ENCODE measurements around the gene UBN1.

UBN1 gene

DNA sequence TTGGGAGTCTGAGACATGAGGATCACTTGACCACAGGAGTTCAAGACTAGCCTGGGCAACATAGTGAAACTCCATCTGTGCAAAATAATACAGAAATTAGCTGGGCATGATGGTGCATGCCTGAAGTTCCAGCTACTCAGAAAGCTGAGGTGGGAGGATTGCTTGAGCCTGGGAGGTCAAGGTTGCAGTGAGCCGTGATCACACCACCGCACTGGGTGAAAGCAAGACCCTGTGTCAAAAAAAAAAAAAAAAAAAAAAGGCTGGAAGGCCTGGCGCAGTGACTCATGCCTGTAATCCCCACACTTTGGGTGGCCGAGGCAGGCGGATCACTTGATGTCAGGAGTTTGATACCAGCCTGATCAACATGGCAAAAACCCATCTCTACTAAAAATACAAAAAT is 8.1 kb downstream of the UBN1 start:
- TF ChIP-seq, protein P1, sequence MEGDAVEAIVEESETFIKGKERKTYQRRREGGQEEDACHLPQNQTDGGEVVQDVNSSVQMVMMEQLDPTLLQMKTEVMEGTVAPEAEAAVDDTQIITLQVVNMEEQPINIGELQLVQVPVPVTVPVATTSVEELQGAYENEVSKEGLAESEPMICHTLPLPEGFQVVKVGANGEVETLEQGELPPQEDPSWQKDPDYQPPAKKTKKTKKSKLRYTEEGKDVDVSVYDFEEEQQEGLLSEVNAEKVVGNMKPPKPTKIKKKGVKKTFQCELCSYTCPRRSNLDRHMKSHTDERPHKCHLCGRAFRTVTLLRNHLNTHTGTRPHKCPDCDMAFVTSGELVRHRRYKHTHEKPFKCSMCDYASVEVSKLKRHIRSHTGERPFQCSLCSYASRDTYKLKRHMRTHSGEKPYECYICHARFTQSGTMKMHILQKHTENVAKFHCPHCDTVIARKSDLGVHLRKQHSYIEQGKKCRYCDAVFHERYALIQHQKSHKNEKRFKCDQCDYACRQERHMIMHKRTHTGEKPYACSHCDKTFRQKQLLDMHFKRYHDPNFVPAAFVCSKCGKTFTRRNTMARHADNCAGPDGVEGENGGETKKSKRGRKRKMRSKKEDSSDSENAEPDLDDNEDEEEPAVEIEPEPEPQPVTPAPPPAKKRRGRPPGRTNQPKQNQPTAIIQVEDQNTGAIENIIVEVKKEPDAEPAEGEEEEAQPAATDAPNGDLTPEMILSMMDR (conservative IDR thresholded peaks at IDR 0.05; ENCODE audit: low read depth) = no peak
- POLR2A ChIA-PET (ENCODE audit: low non-redundant PET) = no interaction called here
- H3K27ac ChIP-seq = peak overlapping the region; percentile 40
- no peak for DNase-seq (ENCODE audit: low spot score)
- CTCF ChIA-PET = no interaction called here

DNA sequence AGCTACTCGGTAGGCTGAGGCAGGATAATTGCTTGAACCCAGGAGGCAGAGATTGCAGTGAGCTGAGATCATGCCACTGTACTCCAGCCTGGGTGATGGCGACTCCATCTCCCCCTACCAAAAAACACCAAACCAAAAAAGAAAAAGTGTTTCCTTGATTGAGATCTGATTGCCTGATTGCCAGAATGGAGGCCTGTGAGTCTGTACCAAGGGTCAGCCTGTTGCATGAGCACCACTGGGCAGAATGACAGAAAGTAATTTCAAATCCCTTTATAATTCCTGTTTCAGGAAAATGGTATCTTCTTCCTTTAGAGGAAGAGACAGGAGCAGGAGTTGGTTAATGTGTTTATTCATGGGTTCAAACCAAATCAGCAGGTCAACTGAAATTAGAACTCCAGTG is 8.5 kb downstream of the UBN1 start:
- TF ChIP-seq, protein P1 (conservative IDR thresholded peaks at IDR 0.05; ENCODE audit: low read depth) = no peak
- no peak for DNase-seq (ENCODE audit: low spot score)
- POLR2A ChIA-PET (ENCODE audit: low non-redundant PET) = no interaction called here
- peak overlapping the region; percentile 40 for H3K27ac ChIP-seq
- CTCF ChIA-PET = no interaction called here

DNA sequence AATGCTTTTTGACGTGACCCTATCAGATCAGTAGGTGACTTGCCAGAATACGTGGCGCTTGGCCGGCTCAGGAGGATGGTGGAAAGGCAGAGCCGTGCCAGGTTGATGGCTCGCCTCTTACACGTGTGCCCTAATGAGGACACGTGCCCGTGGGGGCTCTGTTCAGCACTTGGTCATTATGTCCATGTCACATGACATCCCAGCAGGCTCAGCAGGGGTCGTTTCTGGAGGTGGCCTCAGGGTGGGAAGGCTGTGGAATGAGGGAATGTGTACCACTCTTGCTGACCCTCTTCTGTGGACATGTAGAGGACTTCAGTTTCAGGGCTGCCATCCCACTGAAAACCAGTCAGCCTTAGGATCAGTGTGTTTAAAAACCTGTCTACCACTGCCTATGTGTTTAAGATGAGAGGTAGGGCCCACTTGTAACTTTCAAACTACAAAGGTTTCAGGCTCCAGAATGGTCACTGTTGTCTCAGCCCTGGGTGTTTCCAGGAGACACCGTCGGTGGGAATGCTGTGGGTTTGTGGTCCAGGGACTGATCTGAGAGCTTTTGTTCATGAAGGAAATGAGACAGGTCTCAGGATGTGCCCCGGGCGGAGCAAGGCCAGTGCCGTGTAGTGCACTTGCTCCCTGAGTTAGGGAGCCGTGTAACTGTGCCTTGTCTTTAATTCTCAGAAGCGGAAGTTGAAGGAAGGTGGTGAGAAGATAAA is 12.1 kb downstream of the UBN1 start:
- DNase-seq (ENCODE audit: low spot score) = no peak
- CTCF ChIA-PET = interaction anchor here (0.6 kb wide), 1 partner anchor 458 kb away, joined by 6 read pairs; no protein-coding TSS in a partner anchor
- TF ChIP-seq, protein P1 (conservative IDR thresholded peaks at IDR 0.05; ENCODE audit: low read depth) = no peak
- H3K27ac ChIP-seq = peak overlapping the region; percentile 28; the same call in 1 of the 2 replicates
- POLR2A ChIA-PET (ENCODE audit: low non-redundant PET) = no interaction called here

DNA sequence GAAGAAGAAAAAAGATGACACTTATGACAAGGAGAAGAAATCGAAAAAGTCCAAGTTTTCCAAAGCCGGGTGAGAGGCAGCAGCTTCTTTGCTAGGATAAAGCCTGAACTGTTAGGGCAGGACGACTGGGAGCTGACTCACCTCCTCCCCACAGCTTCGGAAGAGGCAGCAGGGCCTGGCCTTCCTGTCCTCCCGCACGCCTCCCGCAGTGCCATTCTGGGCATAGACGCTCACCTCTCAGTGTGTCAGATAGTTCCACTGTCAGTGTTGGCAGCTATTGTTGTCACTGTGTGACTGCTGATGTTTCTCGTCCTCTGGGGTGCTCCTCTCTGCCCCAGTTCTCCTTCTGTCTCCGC is 12.6 kb downstream of the UBN1 start:
- ChIA-PET CTCF (interaction anchor here (0.6 kb wide), 1 partner anchor 458 kb away, joined by 6 read pairs; no protein-coding TSS in a partner anchor), POLR2A (ENCODE audit: low non-redundant PET) (no interaction called here)
- H3K27ac ChIP-seq = peak overlapping the region; percentile 28; the same call in 1 of the 2 replicates
- no peak for DNase-seq (ENCODE audit: low spot score)
- TF ChIP-seq, protein P1 (conservative IDR thresholded peaks at IDR 0.05; ENCODE audit: low read depth) = no peak

DNA sequence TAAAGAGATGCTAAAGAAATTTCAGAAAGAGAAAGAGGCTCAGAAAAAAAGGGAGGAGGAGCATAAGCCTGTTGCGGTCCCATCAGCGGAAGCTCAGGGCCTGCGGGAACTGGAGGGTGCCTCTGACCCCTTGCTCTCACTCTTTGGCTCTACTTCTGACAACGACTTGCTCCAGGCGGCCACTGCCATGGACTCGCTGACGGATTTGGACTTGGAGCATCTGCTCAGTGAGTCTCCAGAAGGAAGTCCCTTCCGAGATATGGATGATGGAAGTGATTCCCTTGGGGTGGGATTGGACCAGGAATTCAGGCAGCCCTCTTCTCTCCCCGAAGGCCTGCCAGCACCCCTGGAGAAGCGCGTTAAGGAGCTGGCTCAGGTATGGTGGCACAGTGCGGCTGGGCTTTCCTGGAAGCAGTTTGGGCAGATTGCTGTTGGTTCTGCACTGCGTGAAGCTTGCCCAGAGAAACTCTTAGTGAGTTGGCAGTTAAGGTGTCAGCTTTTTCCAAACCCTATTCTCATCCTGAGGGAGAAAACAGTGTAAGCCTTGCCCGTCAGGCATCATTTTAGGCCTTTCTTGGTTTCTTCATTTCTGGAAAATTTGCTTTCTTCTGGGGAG is 13.6 kb downstream of the UBN1 start:
- ChIA-PET CTCF (no interaction called here), POLR2A (ENCODE audit: low non-redundant PET) (no interaction called here)
- TF ChIP-seq, protein P1 (conservative IDR thresholded peaks at IDR 0.05; ENCODE audit: low read depth) = no peak
- no peak for DNase-seq (ENCODE audit: low spot score)
- no peak overlapping the region for H3K27ac ChIP-seq

DNA sequence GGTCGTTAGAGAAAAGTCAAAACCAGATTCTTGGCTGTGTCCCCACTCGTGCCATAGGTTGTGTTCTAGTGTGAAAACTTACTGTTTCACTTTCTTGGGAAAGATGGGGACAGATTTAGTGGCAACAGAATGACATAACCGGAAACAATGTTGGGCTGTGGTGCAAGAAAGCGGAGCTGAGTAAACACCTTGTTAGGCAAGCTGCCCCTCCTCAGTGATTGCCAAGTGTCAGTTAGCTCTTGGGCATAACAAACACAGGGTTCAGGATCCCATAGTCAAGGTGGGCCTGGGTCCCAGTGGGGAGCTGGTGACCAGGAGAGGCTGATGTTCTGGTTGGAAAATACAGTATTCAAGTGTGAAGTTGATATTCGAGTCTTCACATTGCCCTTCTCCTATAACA is 15.4 kb downstream of the UBN1 start:
- POLR2A ChIA-PET (ENCODE audit: low non-redundant PET) = no interaction called here
- CTCF ChIA-PET = no interaction called here
- DNase-seq (ENCODE audit: low spot score) = peak; percentile 13
- TF ChIP-seq, protein P1 (conservative IDR thresholded peaks at IDR 0.05; ENCODE audit: low read depth) = no peak
- 0 out of 2 replicates have a peak overlapping the region, but pooled peaks have one; percentile 36 for H3K27ac ChIP-seq
